GM18507 (cell line): Measurements from ENCODE around the gene ABR.
"Not testable (repeated sequence)": the region's sequence is repeated elsewhere in the genome, so short reads cannot be mapped to it uniquely, and the experiment has no call there.

ENCODE experiments used
- DNase-seq: peaks from one replicate; pipeline ENCODE4 v3.0.0; 2011; ENCODE audit warnings: low read depth; ENCODE audit not compliant: insufficient read length; ENCODE audit errors: extremely low spot score
- FAIRE-seq: peaks from 2 replicates; lab custom pipeline; 2011; peaks lifted over from hg19 to GRCh38; lab: Jason Lieb, UNC

The ABR gene

GRCh38 chr17:1154704-1155103, 25.1 kb downstream of the ABR start:
- no peak for DNase-seq
- no peak for FAIRE-seq

- FAIRE-seq (no peak), DNase-seq (no peak)
These were observed 25.8 kb downstream of the ABR start for GRCh38 chr17:1153795-1154546.

- not testable (repeated sequence) for DNase-seq, FAIRE-seq
These were observed 27.2 kb downstream of the ABR start for GRCh38 chr17:1152582-1152981.

GRCh38 chr17:1150863-1151600, 28.7 kb downstream of the ABR start:
- no peak for FAIRE-seq
- DNase-seq, result no peak

GRCh38 chr17:1149869-1150268, 29.9 kb downstream of the ABR start:
- FAIRE-seq, result no peak

GRCh38 chr17:1147664-1148063, 32.1 kb downstream of the ABR start:
- FAIRE-seq, result no peak
- DNase-seq, result no peak

More at GRCh38 chr17:1149869-1150268, 29.9 kb downstream of the ABR start:
- no peak for DNase-seq

GRCh38 chr17:1146561-1147265, 33.1 kb downstream of the ABR start:
- FAIRE-seq (no peak), DNase-seq (no peak)

GRCh38 chr17:1145311-1145986, 34.3 kb downstream of the ABR start:
- DNase-seq (no peak), FAIRE-seq (no peak)

GRCh38 chr17:1144162-1144561, 35.6 kb downstream of the ABR start:
- no peak for DNase-seq
- no peak for FAIRE-seq

GRCh38 chr17:1143573-1143972, 36.2 kb downstream of the ABR start:
- DNase-seq, result no peak
- FAIRE-seq, result no peak

GRCh38 chr17:1142561-1142971, 37.2 kb downstream of the ABR start:
- DNase-seq, result no peak
- no peak for FAIRE-seq

- DNase-seq (no peak), FAIRE-seq (no peak)
These were observed 42.3 kb downstream of the ABR start for GRCh38 chr17:1137465-1137894.

GRCh38 chr17:1136748-1137147, 43.0 kb downstream of the ABR start:
- DNase-seq, result no peak
- FAIRE-seq, result no peak

GRCh38 chr17:1134634-1135324, 45.0 kb downstream of the ABR start:
- DNase-seq (no peak), FAIRE-seq (no peak)

- no peak for DNase-seq
- no peak for FAIRE-seq
These were observed 49.6 kb downstream of the ABR start for GRCh38 chr17:1130191-1130590.

GRCh38 chr17:1128463-1128862, 51.3 kb downstream of the ABR start:
- DNase-seq, FAIRE-seq: not testable (repeated sequence)

- FAIRE-seq (no peak), DNase-seq (no peak)
These were observed 52.8 kb downstream of the ABR start for GRCh38 chr17:1126801-1127550.

- DNase-seq, result no peak
- no peak for FAIRE-seq
These were observed 53.5 kb downstream of the ABR start for GRCh38 chr17:1126250-1126797.
